ENCODE results near the gene YEATS2. TPM values are rescaled to one million over a fixed set of nuclear protein-coding genes. Genes with fewer than 3 reads are reported as not detected.
A peak's percentile ranks its signal among the peaks of the same experiment; 100 is the strongest.
"Not testable (repeated sequence)": the region's sequence is repeated elsewhere in the genome, so short reads cannot be mapped to it uniquely, and the experiment has no call there.

YEATS2 gene
- total RNA-seq, 1 donor from 2014 or later = 8.8 TPM

- DNase-seq = peak; percentile 50
- intact Hi-C loops (cut with micrococcal nuclease) = loop anchor here (5.0 kb wide), 1 partner anchor 300 kb away; no protein-coding TSS in a partner anchor
- peak; percentile 93 for ATAC-seq
Observed at GRCh38 chr3:183766745-183767606, 69.4 kb downstream of the YEATS2 start.

GRCh38 chr3:183768114-183768513 is 70.5 kb downstream of the YEATS2 start:
- DNase-seq = no peak
- intact Hi-C loops (cut with micrococcal nuclease) = loop anchor here (5.0 kb wide), 1 partner anchor 301 kb away; no protein-coding TSS in a partner anchor
- ATAC-seq = no peak

GRCh38 chr3:183769453-183769852 is 71.9 kb downstream of the YEATS2 start:
- ATAC-seq (no peak), DNase-seq (no peak)
- intact Hi-C loops (cut with micrococcal nuclease) = loop anchor here (5.0 kb wide), 1 partner anchor 302 kb away; no protein-coding TSS in a partner anchor

- DNase-seq (no peak), ATAC-seq (no peak)
- intact Hi-C loops (cut with micrococcal nuclease) = no loop called here
Observed at GRCh38 chr3:183774631-183775030, 77.0 kb downstream of the YEATS2 start.

- peak; percentile 71 for DNase-seq
- peak; percentile 95 for ATAC-seq
- intact Hi-C loops (cut with micrococcal nuclease) = no loop called here
Observed at GRCh38 chr3:183775781-183776180, 78.2 kb downstream of the YEATS2 start.

- ATAC-seq; intact Hi-C loops (cut with micrococcal nuclease); DNase-seq: not testable (repeated sequence)
Observed at GRCh38 chr3:183776451-183776850, 78.9 kb downstream of the YEATS2 start.

GRCh38 chr3:183777016-183777618 is 79.5 kb downstream of the YEATS2 start:
- no peak for DNase-seq
- intact Hi-C loops (cut with micrococcal nuclease) = no loop called here
- no peak for ATAC-seq

- intact Hi-C loops (cut with micrococcal nuclease) = no loop called here
- ATAC-seq (no peak), DNase-seq (no peak)
Observed at GRCh38 chr3:183779896-183780465, 82.4 kb downstream of the YEATS2 start.

- DNase-seq (no peak), ATAC-seq (no peak)
- intact Hi-C loops (cut with micrococcal nuclease) = no loop called here
Observed at GRCh38 chr3:183781246-183781645, 83.6 kb downstream of the YEATS2 start.

GRCh38 chr3:183782576-183783276 is 85.1 kb downstream of the YEATS2 start:
- intact Hi-C loops (cut with micrococcal nuclease) = no loop called here
- no peak for DNase-seq
- no peak for ATAC-seq

GRCh38 chr3:183784503-183784902 is 86.9 kb downstream of the YEATS2 start:
- DNase-seq; intact Hi-C loops (cut with micrococcal nuclease); ATAC-seq: not testable (repeated sequence)

GRCh38 chr3:183789826-183790225 is 92.2 kb downstream of the YEATS2 start:
- ATAC-seq = no peak
- intact Hi-C loops (cut with micrococcal nuclease) = no loop called here
- no peak for DNase-seq

GRCh38 chr3:183790700-183791099 is 93.1 kb downstream of the YEATS2 start:
- intact Hi-C loops (cut with micrococcal nuclease) = no loop called here
- no peak for DNase-seq
- no peak for ATAC-seq

- no peak for DNase-seq
- intact Hi-C loops (cut with micrococcal nuclease) = no loop called here
- no peak for ATAC-seq
Observed at GRCh38 chr3:183792976-183793375, 95.4 kb downstream of the YEATS2 start.

GRCh38 chr3:183794452-183794851 is 96.9 kb downstream of the YEATS2 start:
- intact Hi-C loops (cut with micrococcal nuclease) = no loop called here
- ATAC-seq (peak; percentile 68), DNase-seq (no peak)

GRCh38 chr3:183796372-183796771 is 98.8 kb downstream of the YEATS2 start:
- DNase-seq (no peak), ATAC-seq (no peak)
- intact Hi-C loops (cut with micrococcal nuclease) = no loop called here

- intact Hi-C loops (cut with micrococcal nuclease) = no loop called here
- ATAC-seq (no peak), DNase-seq (no peak)
Observed at GRCh38 chr3:183797996-183798395, 100.4 kb downstream of the YEATS2 start.

GRCh38 chr3:183799461-183799860 is 101.9 kb downstream of the YEATS2 start:
- ATAC-seq (no peak), DNase-seq (no peak)
- intact Hi-C loops (cut with micrococcal nuclease) = no loop called here

- intact Hi-C loops (cut with micrococcal nuclease) = no loop called here
- peak; percentile 65 for ATAC-seq
Observed at GRCh38 chr3:183800243-183800863, 102.8 kb downstream of the YEATS2 start.

More at GRCh38 chr3:183800243-183800863, 102.8 kb downstream of the YEATS2 start:
- DNase-seq = no peak

All from left ventricle myocardium superior (tissue), 1 donor.